ENCODE results near the gene FLVCR1. TPM values are rescaled to one million over a fixed set of nuclear protein-coding genes. Genes with fewer than 3 reads are reported as not detected.

The FLVCR1 gene
- total and polyA plus RNA-seq, 9 of the 15 experiments (the other 6 are each of a cell fraction or from before 2014, with no cell fraction given) = 5.2 to 18.0 (median 12.5) TPM

DNA sequence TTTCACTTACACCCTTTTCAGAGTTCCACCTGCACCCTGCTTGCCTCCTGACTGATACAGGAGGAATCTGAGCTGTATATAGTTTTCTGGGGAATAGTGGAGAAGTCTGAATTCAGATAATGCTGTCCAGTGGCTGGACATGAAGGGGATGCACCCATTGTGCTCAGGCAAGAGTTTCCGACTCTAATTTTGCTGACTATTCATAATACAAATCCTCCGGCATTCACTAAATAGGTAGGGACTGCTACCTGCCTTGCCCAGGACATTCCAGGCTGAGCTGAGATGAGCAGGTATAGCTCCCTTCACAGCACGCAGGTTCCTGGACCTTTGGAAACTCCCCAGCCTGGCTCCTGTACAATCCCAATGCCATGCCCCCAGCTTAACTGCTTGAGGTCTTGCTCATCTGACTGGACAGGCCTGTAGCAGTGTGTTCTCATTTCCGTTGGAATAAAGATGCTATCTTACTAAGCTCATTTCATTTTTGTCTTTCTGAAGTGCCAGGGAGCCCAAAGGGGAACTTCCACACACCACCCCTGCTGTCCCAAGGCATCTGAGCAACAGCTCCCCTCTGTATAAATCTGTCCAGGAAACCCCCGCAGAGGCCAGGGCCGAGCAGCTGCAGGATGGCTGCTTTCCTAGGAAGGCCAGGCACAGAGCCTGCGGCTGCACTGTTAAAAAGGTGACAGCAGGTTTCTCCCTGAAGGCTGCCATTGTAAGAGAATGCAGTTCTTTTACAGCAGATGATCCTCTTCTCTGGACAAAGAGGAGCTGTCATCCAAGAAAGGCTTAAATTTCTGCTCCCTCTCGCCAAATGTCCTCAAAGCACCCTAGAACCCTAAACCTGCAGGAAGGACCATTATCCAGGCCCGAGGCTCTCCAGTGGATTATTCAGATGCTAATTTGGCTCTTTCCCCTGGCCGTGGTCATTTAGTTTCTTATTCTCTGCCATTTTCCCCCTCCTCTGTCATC lies 70.5 kb downstream of the FLVCR1 start:
- Histone ChIP-seq H4K20me1 (replicated peaks; ENCODE audit: control insufficient read depth, insufficient read depth, low read length) (no peaks in the 10 kb centered on the region), H3K9me1 (ENCODE audit: control insufficient read depth, insufficient read depth, low read length) (no peaks in the 10 kb centered on the region), H3K9me3 (replicated peaks; ENCODE audit: control insufficient read depth, insufficient read depth, low read depth, low read length) (no peaks in the 10 kb centered on the region), H3K4me2 (ENCODE audit: insufficient read depth, low read length) (no peak overlapping the region), H3K27me3 (ENCODE audit: control insufficient read depth in 2 of 2, insufficient read depth in 2 of 2, low read length in 2 of 2) (peaks cover 2 to 6% of the 10 kb centered on the region in 2 experiments; a peak in 3 of 5 replicates), H3K4me3 (no peak overlapping the region), H3K27ac (ENCODE audit: extremely low read depth, low read depth, low read length) (no peak overlapping the region), H3K4me1 (replicated peaks in 1 of 2; ENCODE audit: control insufficient read depth in 2 of 2, insufficient read depth in 2 of 2, low read length in 2 of 2) (no peaks in the 10 kb centered on the region; a peak in 1 of 5 replicates), H3K36me3 (ENCODE audit: control insufficient read depth, insufficient read depth, low read length) (no peaks in the 10 kb centered on the region), H3K79me2 (ENCODE audit: control insufficient read depth, insufficient read depth, low read length) (no peaks in the 10 kb centered on the region), H3K9ac (ENCODE audit: insufficient read depth in 1 of 2, low read depth in 2 of 2, low read length in 2 of 2) (no peak overlapping the region), H2AFZ (ENCODE audit: low read depth, low read length) (peak overlapping the region; percentile 20; the same call in 1 of the 2 replicates)
- FAIRE-seq (peak; percentile 52), DNase-seq (ENCODE audit: extremely low read depth in 1 of 4, low spot score in 3 of 4) (no peak), ATAC-seq (peak; percentile 22)
- in situ Hi-C loops (cut with MboI) = no loop called here
- no TSS peak for BruUV-seq (replicated peaks)
- ChIA-PET POLR2A (interaction anchor here (0.6 to 1.2 kb wide), 4 partner anchors 8 to 231 kb away, joined by 3 read pairs; no protein-coding TSS in a partner anchor), CTCF (ENCODE audit: low intra/inter-chr PET ratio) (no interaction called here)
- intact Hi-C loops (cut with micrococcal nuclease) = no loop called here
- 38% methylated on average over 10 of the region's 10 CpGs for WGBS (ENCODE audit: insufficient coverage, low coverage, missing lambda C conversion rate)
- no peak for TF ChIP-seq LARP7 (IDR thresholded peaks at IDR 0.05)
- peak; percentile 84 for TF ChIP-seq MAFK (IDR thresholded peaks at IDR 0.05; ENCODE audit: low read length)
- TF ChIP-seq ZNF398 (CRISPR knock-in tag; IDR thresholded peaks at IDR 0.05) = no peak
- peak; percentile 84 for TF ChIP-seq MAFG (tag; conservative IDR thresholded peaks at IDR 0.05)
- TF ChIP-seq RBM34 (IDR thresholded peaks at IDR 0.05; ENCODE audit: borderline replicate concordance, insufficient read depth, low read length) = no peak
- no peak for TF ChIP-seq COPS2 (conservative IDR thresholded peaks at IDR 0.05)
- TF ChIP-seq ZNF695 (CRISPR knock-in tag; IDR thresholded peaks at IDR 0.05) = no peak
- no peak for TF ChIP-seq SREBF1 (IDR thresholded peaks at IDR 0.05; ENCODE audit: borderline replicate concordance, low read depth, low read length)
- TF ChIP-seq ZNF316 (IDR thresholded peaks at IDR 0.05) = peak; percentile 94
- TF ChIP-seq, protein P1, sequence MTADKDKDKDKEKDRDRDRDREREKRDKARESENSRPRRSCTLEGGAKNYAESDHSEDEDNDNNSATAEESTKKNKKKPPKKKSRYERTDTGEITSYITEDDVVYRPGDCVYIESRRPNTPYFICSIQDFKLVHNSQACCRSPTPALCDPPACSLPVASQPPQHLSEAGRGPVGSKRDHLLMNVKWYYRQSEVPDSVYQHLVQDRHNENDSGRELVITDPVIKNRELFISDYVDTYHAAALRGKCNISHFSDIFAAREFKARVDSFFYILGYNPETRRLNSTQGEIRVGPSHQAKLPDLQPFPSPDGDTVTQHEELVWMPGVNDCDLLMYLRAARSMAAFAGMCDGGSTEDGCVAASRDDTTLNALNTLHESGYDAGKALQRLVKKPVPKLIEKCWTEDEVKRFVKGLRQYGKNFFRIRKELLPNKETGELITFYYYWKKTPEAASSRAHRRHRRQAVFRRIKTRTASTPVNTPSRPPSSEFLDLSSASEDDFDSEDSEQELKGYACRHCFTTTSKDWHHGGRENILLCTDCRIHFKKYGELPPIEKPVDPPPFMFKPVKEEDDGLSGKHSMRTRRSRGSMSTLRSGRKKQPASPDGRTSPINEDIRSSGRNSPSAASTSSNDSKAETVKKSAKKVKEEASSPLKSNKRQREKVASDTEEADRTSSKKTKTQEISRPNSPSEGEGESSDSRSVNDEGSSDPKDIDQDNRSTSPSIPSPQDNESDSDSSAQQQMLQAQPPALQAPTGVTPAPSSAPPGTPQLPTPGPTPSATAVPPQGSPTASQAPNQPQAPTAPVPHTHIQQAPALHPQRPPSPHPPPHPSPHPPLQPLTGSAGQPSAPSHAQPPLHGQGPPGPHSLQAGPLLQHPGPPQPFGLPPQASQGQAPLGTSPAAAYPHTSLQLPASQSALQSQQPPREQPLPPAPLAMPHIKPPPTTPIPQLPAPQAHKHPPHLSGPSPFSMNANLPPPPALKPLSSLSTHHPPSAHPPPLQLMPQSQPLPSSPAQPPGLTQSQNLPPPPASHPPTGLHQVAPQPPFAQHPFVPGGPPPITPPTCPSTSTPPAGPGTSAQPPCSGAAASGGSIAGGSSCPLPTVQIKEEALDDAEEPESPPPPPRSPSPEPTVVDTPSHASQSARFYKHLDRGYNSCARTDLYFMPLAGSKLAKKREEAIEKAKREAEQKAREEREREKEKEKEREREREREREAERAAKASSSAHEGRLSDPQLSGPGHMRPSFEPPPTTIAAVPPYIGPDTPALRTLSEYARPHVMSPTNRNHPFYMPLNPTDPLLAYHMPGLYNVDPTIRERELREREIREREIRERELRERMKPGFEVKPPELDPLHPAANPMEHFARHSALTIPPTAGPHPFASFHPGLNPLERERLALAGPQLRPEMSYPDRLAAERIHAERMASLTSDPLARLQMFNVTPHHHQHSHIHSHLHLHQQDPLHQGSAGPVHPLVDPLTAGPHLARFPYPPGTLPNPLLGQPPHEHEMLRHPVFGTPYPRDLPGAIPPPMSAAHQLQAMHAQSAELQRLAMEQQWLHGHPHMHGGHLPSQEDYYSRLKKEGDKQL (CRISPR knock-in tag; IDR thresholded peaks at IDR 0.05; ENCODE audit: borderline replicate concordance) = no peak
- TF ChIP-seq ETS1 (conservative IDR thresholded peaks at IDR 0.05; ENCODE audit: control insufficient read depth, low read depth, low read length) = no peak
- TF ChIP-seq KDM2B (CRISPR knock-in tag; IDR thresholded peaks at IDR 0.05) = no peak
- TF ChIP-seq MTA2 (IDR thresholded peaks at IDR 0.05; ENCODE audit: low read depth) = no peak
